ENCODE results near the gene LRP2.
"Not testable (repeated sequence)": the region's sequence is repeated elsewhere in the genome, so short reads cannot be mapped to it uniquely, and the experiment has no call there.

The LRP2 gene

DNA sequence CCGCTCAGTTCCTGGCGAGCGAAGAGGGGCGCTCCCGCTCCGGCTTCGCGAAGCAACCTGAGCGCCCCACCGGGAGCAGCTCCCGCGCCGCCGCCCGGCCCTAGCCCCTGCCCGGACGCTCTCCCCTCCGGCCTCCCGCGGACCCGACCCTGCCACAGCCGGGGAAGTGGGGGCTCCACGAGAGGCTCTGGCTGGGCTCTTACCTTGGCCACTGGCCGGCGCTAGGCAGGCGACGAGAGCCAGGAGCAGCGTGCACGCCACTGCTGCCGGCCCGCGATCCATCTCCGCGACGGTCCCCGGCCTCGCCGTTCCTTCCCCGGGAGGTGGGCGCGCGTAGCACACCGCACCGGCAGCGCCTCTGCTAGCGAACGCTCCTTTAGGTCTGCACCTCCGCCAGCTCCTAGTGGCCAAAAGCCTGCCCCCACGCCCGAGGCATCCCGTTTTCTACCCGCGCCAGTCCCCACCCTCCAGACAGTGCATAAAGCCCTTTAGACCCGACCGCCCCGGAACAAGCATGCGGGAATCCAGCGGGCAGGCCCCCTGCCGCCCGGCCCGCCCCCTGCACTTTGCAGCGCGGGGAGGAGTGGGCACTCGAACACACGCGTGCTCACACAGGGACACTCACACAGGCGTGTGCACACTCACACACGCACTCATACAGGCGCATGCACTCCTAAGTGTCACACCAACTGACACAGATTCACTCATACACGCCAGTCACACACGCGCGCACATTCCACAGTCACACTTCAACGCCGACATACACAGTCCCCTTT is at the start of gene LRP2:
Gene LRP2, minus strand, starts transcription at position 417 of the 776 bp plus-strand sequence. Its CDS starts 135 bp downstream, at position 282.
- peak; percentile 20 for DNase-seq (ENCODE audit: low read depth)

DNA sequence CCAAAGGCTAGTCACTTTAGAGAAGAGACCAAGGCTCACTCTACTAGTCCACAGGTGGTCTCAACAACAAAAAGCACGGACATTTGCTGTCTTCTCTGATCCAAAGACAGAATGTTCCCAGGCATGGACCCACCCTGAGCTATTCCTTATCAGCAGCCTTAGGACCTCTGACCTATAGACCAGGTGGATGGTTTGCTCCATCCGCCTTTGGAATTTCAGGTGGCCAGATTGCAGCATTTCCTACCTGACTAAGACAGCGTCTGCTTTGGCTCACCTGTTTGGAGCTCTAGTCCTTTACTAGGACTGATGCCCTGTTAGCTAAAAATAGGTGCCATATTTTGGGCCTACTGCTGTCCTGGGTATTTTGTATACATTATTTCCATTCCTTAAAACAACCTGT is 44.6 kb upstream of the LRP2 start:
- DNase-seq (ENCODE audit: low read depth), result no peak

DNA sequence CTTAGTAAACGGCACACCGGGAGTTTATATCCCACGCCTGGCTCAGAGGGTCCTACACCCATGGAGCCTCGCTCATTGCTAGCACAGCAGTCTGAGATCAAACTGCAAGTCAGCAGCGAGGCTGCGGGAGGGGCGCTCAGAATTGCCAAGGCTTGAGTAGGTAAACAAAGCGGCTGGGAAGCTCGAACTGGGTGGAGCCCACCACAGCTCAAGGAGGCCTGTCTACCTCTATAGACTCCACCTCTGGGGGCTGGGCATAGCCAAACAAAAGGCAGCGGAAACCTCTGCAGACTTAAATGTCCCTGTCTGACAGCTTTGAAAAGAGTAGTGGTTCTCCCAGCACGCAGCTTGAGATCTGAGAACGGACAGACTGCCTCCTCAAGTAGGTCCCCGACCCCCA is 37.2 kb upstream of the LRP2 start:
- DNase-seq (ENCODE audit: low read depth), result not testable (repeated sequence)

DNA sequence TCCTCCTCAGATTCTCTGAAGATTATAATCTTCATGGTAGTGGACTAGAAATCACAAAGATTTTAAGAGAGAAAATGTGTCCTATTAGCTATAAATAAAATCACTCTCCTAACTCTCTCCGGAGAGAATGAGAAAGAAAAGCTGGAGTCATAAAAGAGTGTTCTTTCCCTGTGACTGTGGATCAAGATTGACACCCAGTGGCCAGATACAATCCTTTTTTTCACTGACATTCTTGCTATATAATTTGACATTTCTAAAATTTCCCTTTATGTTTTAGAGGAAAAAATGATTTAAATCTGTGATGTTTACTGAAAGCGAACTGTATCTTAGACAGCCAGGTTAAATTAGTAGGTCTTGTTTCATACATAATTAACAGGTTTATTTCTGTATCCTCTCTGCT is 35.4 kb upstream of the LRP2 start:
- DNase-seq (ENCODE audit: low read depth), result no peak

DNA sequence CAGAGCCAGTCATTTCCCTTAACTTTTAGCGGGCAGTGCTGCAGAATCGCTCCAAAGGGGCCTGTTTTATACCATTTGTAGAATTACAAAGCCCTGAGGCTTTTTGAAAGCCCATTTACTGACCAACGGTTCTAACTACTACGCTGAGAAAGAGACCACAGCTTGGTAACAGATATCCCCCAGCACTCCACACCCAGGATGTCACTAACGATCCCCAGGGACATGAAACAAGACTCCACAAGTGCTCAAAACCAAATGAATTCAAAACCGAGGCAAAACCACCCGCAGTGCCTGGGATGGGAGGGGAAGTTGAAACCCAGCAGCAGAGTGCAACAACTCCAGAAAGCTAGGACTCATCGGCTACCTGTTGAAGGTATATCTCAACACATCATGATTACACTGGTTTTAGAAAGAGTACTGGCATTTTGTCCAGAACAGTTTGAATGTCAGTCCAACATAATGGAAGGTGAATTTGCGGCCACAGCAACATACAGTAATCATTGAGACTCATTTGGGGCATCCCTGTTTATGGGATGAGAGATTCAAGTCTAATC is 33.6 kb upstream of the LRP2 start:
- DNase-seq (ENCODE audit: low read depth), result no peak

DNA sequence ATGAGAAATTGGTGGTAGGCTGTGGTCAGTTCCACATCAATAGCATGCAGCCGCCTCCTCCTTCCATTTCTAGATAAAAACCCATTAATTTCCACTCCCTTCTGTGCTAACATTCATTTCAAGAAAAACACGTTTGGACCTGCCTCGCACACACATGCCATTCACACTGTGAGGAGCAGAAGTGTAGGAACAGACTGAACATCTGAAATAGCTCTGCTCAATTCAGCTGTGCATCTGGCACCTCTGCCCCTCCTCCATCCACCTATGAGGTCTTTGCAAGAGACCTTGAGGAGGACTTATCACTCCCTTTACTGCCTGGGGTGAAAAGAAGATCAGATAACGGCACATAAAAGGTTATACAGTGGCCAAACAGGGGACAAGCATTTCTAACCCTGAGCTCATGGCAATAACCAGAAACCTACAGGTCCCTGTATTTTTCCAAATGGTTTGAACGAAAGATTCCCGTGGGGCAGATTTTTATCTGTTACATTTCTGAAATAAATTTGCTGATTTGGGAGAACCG is 30.8 kb upstream of the LRP2 start:
- DNase-seq (ENCODE audit: low read depth), result no peak

DNA sequence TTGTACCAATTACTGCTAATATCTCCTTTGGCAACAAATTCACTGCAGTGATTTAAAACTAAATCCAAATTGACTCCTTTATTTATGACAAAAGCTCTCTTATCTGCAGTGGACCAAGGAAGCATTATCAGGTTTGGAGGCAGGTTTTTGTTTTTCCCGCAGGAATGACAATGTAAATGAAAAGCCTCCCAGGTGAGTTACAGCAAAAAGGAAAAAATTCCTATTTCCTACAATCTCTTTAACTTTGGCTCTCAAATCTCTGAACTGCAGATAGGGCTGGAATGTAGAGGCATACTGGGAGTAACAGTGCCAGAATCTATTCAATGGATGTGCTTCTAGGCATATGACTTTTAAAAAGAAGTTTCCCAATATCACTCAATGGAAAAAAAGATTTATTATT is 28.9 kb upstream of the LRP2 start:
- no peak for DNase-seq (ENCODE audit: low read depth)

DNA sequence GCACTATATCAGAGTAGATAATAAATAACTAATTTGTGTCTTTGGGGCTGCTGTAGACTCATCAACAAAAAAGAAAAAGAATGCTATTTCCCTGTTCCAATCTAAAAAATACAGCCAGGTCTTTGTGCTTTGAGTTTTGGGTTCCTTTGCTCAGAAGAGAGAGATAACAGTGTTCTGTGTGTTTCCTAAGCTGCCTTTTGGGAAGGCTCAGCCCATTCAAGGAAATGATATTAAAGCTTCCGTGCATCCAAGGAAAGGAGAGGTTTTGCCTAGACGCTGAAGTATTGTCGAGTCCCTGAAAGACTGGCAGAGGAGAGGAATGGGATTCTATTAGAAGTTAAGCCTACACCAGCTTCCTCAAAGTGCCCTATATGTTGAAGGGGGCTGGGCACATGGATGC is 25.8 kb upstream of the LRP2 start:
- DNase-seq (ENCODE audit: low read depth), result no peak

DNA sequence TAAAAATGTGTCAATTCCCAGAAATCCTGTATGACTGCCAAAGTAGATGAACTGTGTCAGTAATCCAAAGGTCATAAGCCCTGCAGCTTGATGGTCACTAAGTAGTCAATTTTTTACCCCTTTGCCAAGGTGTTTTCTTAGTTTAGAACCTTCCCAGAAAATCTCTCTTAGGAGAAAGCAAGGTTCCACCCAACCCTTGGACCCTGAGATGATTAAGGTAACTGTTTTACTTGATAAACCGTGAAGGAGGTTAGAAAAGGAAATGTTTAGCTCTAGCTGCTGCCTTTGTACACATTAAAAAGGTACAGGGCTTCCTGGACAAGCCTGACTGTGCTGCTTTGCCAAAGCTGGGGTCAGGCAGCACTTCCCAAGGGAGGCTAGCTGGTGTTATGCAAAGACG is 24.4 kb upstream of the LRP2 start:
- DNase-seq (ENCODE audit: low read depth), result no peak

DNA sequence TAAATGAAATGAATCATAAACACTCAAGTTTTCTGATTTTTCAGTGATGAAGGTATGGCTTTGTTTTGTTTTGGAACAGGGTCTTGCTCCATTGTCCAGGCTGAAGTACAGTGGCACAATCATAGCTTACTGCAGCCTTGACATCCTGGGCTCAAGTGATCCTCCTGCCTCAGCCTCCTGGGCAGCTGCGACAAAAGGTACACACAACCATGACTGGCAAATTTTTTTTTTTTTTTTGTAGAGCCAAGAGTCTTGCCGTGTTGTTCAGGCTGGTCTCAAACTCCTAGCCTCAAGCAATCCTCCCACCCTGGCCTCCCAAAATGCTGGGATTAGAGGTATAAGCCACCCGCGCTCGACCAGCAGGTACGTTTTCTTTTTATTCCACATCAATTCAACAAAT is 22.5 kb upstream of the LRP2 start:
- no peak for DNase-seq (ENCODE audit: low read depth)

DNA sequence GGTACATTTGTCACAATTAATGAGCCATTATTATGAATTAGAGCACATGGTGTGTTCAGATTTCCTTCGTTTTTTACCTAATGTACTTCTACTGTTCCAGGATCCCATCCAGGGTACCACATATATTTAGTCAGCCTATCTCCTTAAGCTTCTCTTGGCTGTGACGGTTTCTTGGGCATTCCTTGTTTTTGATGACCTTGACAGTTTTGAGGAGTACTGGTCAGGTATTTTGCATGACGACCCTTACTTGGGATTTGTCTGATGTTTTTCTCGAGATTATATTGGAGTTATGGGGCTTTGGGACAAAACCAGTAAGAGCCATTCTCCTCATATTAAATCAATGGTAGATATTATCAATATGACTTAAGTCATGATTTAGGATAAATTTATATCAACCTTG is 10.2 kb upstream of the LRP2 start:
- DNase-seq (ENCODE audit: low read depth), result no peak

DNA sequence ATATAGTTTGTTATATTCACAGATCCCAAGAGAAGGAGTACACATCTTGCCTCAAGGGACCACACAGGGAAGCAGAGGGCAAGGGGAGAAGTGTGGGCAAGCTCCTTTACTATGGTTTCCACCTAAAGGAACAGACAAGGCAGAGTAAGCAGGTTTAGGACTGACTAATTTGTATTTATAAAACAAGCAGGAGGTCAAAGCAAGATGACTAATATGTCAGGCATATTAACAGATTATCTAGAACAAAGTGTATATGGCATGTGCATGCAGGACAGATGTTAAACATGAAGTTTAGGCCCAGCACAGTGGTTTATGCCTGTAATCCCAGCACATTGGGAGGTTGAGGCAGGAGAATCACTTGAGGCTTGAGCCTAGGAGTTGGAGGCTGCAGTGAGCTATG is 3.7 kb upstream of the LRP2 start:
- DNase-seq (ENCODE audit: low read depth), result no peak

DNA sequence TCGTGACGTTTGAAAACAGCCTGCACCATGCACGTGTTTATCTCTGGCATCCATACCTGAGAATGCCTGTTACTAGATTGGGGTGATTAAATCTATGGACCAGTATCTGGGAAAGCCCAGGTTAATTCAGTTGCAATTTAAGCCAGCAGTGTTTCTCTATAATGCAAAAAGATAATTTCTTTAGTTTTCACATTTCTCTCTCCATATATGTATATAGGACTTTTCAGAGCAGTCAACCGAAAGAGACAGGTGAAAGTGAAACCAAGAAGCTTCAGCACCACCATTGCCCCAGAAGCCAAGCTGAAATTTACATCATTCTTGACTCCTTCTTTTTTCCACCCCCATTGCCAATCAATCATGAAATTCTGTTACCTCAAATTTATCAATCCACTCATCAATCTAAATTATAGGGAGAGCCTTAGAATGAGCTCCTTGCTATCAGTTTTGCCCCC is 2.7 kb upstream of the LRP2 start:
- no peak for DNase-seq (ENCODE audit: low read depth)

DNA sequence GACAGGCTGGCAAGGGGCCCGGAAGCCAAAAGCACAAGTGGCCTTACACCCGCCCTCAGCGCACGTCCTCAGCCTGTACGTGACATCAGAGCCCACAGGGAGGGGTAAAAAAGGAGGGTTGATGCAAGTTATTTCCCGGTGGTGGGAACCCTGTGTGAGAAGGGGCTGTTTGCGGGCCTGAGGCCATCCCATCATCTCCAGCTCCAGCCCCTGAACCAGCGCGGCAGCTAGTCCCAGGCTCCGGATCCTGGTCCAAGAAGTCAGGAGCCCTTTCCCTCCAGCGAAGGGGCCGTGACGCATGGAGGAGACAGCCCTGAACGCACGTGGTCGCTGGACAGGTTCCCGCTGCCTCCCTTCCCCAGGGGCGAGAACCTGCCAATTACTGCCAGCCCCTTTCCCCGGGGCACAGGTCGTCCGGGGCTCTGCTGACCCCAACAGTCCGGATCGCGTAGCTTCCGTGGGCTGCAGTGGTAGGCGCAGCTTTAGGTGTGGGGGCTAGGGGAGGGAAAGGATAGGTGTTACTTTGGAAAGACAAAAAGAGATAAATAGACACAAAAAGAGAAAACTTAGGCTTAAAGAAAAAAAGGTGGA is 1.3 kb upstream of the LRP2 start:
- peak; percentile 26 for DNase-seq (ENCODE audit: low read depth)

DNA sequence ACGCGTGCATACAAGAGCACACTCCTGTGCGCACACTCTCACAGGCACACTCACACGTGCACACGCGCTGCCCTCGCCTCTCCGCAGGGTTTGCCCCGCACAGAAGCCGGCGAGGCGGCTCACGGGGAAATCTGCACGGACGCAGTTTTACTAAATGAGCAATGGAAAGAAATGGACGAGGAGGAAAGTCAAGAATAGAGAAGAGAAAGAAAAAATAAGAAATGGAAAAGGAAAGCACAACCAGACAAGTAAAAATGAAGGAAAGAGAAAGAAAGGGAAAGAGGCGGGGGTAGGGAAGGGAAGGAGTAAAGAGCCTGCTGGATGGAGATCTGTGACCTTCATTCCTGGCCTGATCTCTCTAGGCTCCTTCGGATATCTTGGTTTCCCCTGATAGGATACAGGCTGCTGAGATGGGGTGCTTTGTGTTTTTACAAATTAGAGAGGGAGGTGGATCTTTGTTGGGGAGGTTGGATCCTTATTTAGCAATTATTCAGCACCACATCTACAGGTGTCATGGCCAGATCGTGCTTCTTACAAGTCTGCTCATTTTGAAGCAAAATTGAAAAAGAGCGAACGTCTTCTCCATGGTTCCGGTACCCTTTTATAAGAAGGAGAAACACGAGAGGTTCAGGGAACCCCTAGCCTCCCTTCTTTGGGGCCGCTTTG is 693 bp upstream of the LRP2 start:
- no peak for DNase-seq (ENCODE audit: low read depth)

DNA sequence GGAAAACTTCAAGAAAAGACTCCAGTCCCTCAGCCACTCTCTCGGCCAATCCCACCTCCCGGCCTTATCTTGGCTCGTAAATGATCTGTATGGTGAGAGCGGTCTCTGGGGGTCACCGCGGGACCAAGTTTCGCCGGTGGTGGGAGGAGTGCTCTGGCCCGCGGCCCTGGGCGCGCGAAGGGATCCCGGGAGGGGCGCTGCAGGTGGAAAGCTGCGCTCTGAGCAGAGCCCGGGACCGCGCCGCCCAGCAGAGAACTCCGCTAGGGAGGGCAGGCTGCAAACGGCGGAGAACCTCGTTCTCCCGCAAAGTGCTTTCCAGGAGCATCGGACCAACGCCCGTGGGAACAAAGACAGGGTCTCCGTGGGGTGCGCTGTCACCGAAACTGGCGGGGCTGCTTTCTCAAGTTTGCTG is 622 bp downstream of the LRP2 start:
- no peak for DNase-seq (ENCODE audit: low read depth)

DNA sequence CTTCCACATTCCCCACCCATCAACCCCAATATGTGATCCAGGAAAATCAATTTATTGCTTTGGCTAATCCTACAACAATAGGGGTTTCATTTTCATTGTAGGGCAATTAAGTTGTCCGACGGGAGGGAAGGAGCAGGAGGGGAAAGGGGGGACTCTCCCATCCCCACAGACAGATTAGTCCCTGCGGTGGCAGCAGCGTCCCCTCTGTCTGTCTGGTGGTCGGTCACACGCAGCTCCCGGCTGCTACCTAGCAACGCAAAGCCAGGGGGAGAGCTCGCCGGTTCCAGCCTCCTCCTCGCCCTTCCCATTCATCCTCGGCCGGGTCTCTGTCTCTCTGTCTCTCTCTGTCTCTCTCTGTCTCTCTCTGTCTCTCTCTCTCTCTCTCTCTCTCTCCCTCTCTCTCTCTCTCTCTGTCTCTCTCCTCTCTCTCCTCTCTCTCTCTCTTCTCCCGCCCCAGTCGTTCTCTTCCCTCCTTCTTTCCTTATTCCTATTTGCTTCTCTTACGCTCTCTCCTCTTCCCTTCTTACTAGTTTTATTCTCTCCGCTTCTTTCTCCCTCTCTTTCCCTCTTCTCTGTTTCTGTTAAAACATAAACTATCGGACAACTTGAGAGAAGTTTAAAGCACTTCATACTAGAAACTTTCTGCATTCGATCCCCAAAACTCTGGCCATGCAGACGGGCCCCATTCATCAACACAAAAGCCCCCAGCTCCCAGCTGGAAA is 1.2 kb downstream of the LRP2 start:
- DNase-seq (ENCODE audit: low read depth), result no peak

DNA sequence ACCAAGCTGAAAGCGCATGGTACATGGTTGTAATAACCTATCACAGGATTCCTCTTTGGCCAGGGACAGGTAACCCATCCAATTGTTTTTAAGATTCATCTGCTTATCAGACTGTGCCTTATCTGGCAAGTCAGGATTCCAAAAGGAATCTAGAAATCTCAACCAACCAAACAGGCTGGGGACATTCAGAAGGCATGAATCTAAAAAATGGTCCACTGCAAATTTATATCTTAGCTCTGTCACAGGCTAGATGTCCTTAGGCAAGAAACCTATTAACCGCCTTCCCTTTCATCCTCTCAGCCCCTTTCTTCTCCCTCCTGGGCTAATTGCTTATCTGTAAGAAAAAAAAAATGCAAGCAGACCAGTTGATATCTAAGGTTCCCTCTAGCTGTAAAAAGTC is 4.3 kb downstream of the LRP2 start:
- DNase-seq (ENCODE audit: low read depth), result no peak

DNA sequence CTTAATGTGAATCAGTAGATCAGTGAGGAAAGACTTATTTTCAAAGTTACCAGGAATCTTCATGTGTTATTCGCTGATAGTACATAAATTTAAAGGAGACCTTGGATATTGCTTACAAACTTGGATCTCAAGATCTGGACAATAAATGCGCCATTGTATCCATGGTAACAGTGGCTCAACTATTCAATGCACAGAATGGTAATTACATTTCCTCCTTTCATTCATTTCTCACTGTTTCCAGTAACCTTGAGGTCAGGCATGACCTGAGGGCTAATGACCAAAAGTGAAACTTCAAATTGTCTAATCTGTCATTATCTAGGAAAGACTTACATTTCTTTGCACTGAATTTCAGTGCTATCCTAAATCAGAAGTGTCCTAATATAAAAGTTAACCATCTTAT is 8.1 kb downstream of the LRP2 start:
- no peak for DNase-seq (ENCODE audit: low read depth)

DNA sequence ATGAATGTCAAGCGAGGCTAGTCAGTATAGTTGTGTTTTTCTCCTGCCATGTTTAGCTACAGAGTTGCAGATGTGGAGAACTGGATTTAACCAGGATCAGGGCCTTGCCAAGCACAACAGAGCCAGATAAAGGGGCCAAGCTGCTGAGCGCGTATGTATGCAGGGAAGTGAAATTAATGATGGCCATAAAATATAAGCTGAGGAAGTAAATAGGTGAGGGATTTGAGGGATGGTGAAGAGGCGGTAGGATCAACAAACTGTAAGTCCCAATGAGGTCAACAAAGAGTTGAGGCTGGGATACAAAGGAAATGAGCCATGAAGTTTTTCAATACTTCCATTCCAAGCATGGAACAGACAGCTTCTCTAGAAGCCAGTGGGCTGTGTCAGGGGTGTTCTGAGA is 10.6 kb downstream of the LRP2 start:
- no peak for DNase-seq (ENCODE audit: low read depth)

DNA sequence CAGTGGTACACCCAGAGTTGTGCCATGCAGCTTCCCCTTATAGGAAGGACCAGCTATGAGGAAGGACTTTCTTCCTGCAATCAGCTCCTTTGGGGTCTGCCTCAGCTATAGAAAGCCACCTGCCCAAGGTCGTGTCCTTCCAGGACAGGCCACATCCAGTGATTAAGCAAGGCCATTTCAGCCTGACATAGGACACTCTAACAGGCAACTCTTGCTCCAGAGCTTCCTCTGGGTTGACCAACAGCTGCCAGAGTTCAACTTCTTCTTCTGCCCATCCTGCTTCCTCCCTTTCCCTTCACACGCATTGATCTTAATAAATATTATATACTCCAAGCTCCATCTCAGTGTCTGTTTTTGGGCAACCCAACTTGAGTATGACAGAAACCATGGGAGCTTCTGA is 12.8 kb downstream of the LRP2 start:
- DNase-seq (ENCODE audit: low read depth), result no peak
